ENCODE measurements around the gene UBE3B.

The UBE3B gene

GRCh38 chr12:109580684-109581333, 103.4 kb downstream of the UBE3B start:
- DNase-seq, result no peak

- no peak for DNase-seq
These were observed 103.9 kb downstream of the UBE3B start for GRCh38 chr12:109581334-109581691.

GRCh38 chr12:109581856-109582255, 104.4 kb downstream of the UBE3B start:
- no peak for DNase-seq

- no peak for DNase-seq
These were observed 105.2 kb downstream of the UBE3B start for GRCh38 chr12:109582636-109583035.

GRCh38 chr12:109583733-109584132, 106.3 kb downstream of the UBE3B start:
- DNase-seq, result no peak

All from CD4-positive, alpha-beta T cell treated with Interleukin-1 beta for 1 hour (primary cell).